Chondrocyte (in vitro differentiated cells): ENCODE data around the gene TENT5C. TPM values are rescaled to one million over a fixed set of nuclear protein-coding genes. Genes with fewer than 3 reads are reported as not detected.

Source experiments
- DNase-seq: peaks from one replicate; pipeline ENCODE4 v3.0.0; 2021; ENCODE audit warnings: mixed read lengths, low spot score
- H3K27ac Mint-ChIP-seq: one replicate; pipeline ENCODE4 v1.8.0; 2021; ENCODE audit warnings: mild to moderate bottlenecking, moderate library complexity, mixed read lengths; ENCODE audit not compliant: unreplicated experiment
- H3K27me3 Mint-ChIP-seq: 2 replicates; pipeline ENCODE4 v1.8.0; 2021; ENCODE audit warnings: low read depth, mixed read lengths
- H3K36me3 Mint-ChIP-seq: 2 replicates; pipeline ENCODE4 v1.8.0; 2021; ENCODE audit warnings: low read depth, mixed read lengths
- H3K4me1 Mint-ChIP-seq: 2 replicates; pipeline ENCODE4 v1.8.0; 2021; ENCODE audit warnings: low read depth, mild to moderate bottlenecking, mixed read lengths
- H3K4me3 Mint-ChIP-seq: one replicate; pipeline ENCODE4 v1.8.0; 2021; ENCODE audit warnings: mild to moderate bottlenecking, moderate library complexity, mixed read lengths; ENCODE audit not compliant: unreplicated experiment
- H3K9me3 Mint-ChIP-seq: 2 replicates; pipeline ENCODE4 v1.8.0; 2021; ENCODE audit warnings: low read depth, mixed read lengths
- total RNA-seq: library from RNA; stranded (reverse); gene quantifications from 3 replicates; pipeline ENCODE4 v1.2.1, GENCODE V29; 2021
- TF ChIP-seq, protein P1 (sequence below): fragments of 200-600 bp; sonication (generic); IDR thresholded peaks from 2 replicates; pipeline ENCODE4 v1.5.0; 2021; ENCODE audit warnings: antibody characterized with exemption, mild to moderate bottlenecking, moderate library complexity

The TENT5C gene
- total RNA-seq, 1 donor from 2014 or later: 0.20 TPM

GRCh38 chr1:117581391-117581943 is 24.4 kb upstream of the TENT5C start:
- no peak overlapping the region for H3K4me3 Mint-ChIP-seq
- no peak for DNase-seq
- no peaks in the 10 kb centered on the region for H3K27me3 Mint-ChIP-seq
- no peaks in the 10 kb centered on the region for H3K36me3 Mint-ChIP-seq
- TF ChIP-seq, protein P1, sequence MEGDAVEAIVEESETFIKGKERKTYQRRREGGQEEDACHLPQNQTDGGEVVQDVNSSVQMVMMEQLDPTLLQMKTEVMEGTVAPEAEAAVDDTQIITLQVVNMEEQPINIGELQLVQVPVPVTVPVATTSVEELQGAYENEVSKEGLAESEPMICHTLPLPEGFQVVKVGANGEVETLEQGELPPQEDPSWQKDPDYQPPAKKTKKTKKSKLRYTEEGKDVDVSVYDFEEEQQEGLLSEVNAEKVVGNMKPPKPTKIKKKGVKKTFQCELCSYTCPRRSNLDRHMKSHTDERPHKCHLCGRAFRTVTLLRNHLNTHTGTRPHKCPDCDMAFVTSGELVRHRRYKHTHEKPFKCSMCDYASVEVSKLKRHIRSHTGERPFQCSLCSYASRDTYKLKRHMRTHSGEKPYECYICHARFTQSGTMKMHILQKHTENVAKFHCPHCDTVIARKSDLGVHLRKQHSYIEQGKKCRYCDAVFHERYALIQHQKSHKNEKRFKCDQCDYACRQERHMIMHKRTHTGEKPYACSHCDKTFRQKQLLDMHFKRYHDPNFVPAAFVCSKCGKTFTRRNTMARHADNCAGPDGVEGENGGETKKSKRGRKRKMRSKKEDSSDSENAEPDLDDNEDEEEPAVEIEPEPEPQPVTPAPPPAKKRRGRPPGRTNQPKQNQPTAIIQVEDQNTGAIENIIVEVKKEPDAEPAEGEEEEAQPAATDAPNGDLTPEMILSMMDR: no peak
- H3K4me1 Mint-ChIP-seq: no peaks in the 10 kb centered on the region
- H3K27ac Mint-ChIP-seq: no peak overlapping the region
- no peaks in the 10 kb centered on the region for H3K9me3 Mint-ChIP-seq

- Mint-ChIP-seq H3K36me3 (no peaks in the 10 kb centered on the region), H3K4me1 (no peaks in the 10 kb centered on the region), H3K9me3 (no peaks in the 10 kb centered on the region), H3K4me3 (no peak overlapping the region), H3K27ac (no peak overlapping the region), H3K27me3 (no peaks in the 10 kb centered on the region)
- DNase-seq: no peak
- TF ChIP-seq, protein P1: no peak
Measured at GRCh38 chr1:117582451-117582850, 23.4 kb upstream of the TENT5C start.

DNA sequence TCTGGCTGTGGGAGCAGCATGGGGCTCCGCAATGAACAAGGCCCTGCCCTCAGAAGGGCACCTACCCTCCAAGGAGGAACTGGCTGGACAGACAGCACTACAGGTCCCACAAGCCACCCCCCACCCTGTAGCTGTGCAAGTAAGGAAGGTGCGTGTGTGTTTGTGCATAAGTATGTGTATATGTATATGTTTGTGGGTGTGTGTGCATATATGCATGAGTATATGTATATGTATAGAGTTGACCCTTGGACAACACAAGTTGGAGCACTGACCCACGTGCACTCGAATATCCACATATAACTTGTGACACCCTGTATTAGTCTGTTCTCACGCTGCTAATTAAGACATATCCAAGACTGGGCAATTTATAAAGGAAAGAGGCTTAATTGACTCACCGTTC is 22.6 kb upstream of the TENT5C start:
- TF ChIP-seq, protein P1: no peak
- no peaks in the 10 kb centered on the region for H3K36me3 Mint-ChIP-seq
- H3K9me3 Mint-ChIP-seq: no peaks in the 10 kb centered on the region
- no peak for DNase-seq
- H3K4me1 Mint-ChIP-seq: no peaks in the 10 kb centered on the region
- no peak overlapping the region for H3K27ac Mint-ChIP-seq
- no peaks in the 10 kb centered on the region for H3K27me3 Mint-ChIP-seq
- H3K4me3 Mint-ChIP-seq: no peak overlapping the region

- Mint-ChIP-seq H3K27ac (no peak overlapping the region), H3K4me3 (no peak overlapping the region), H3K9me3 (no peaks in the 10 kb centered on the region), H3K36me3 (no peaks in the 10 kb centered on the region), H3K4me1 (no peaks in the 10 kb centered on the region), H3K27me3 (no peaks in the 10 kb centered on the region)
- DNase-seq: no peak
- TF ChIP-seq, protein P1: no peak
Measured at GRCh38 chr1:117584181-117584580, 21.7 kb upstream of the TENT5C start.

GRCh38 chr1:117585086-117585485 is 20.8 kb upstream of the TENT5C start:
- H3K4me1 Mint-ChIP-seq: no peaks in the 10 kb centered on the region
- TF ChIP-seq, protein P1: no peak
- no peaks in the 10 kb centered on the region for H3K36me3 Mint-ChIP-seq
- H3K27ac Mint-ChIP-seq: no peak overlapping the region
- no peak for DNase-seq
- H3K4me3 Mint-ChIP-seq: no peak overlapping the region
- no peaks in the 10 kb centered on the region for H3K9me3 Mint-ChIP-seq
- no peaks in the 10 kb centered on the region for H3K27me3 Mint-ChIP-seq
